Effector memory CD4-positive, alpha-beta T cell (primary cell): ENCODE measurements around the gene TBC1D16.

Source experiments
- DNase-seq, 3 donors: peaks; one replicate each; pipeline ENCODE4 v3.0.0-alpha.2; 2020
- H3K27ac ChIP-seq: 2 replicates; pipeline ENCODE4 v1.7.0; 2013; ENCODE audit warnings: mild to moderate bottlenecking, low read length, moderate library complexity; ENCODE audit not compliant: insufficient read depth, poor library complexity, severe bottlenecking
- H3K27me3 ChIP-seq: replicated peaks from 2 replicates; pipeline ENCODE4 v1.7.0; 2013; ENCODE audit warnings: mild to moderate bottlenecking, low read length; ENCODE audit not compliant: insufficient read depth, control insufficient read depth, poor library complexity, severe bottlenecking
- H3K36me3 ChIP-seq: 2 replicates; pipeline ENCODE4 v1.7.0; 2013; ENCODE audit warnings: mild to moderate bottlenecking, low read length, moderate library complexity; ENCODE audit not compliant: control insufficient read depth, insufficient read depth
- H3K4me1 ChIP-seq: 2 replicates; pipeline ENCODE4 v1.7.0; 2013; ENCODE audit warnings: low read length, mild to moderate bottlenecking; ENCODE audit not compliant: control insufficient read depth, insufficient read depth, poor library complexity, severe bottlenecking
- H3K4me3 ChIP-seq: 2 replicates; pipeline ENCODE4 v1.7.0; 2013; ENCODE audit warnings: low read length, low read depth, mild to moderate bottlenecking; ENCODE audit not compliant: insufficient read depth, poor library complexity, severe bottlenecking
- H3K9me3 ChIP-seq: 2 replicates; pipeline ENCODE4 v1.7.0; 2013; ENCODE audit warnings: mild to moderate bottlenecking, low read length, moderate library complexity; ENCODE audit not compliant: control insufficient read depth

TBC1D16 gene

GRCh38 chr17:79988185-79988971 lies 47.3 kb downstream of the TBC1D16 start:
- no peak for DNase-seq
- Histone ChIP-seq H3K9me3 (no peaks in the 10 kb centered on the region), H3K36me3 (no peaks in the 10 kb centered on the region), H3K4me3 (no peak overlapping the region), H3K27ac (no peak overlapping the region), H3K4me1 (peaks cover 15% of the 10 kb centered on the region), H3K27me3 (no peaks in the 10 kb centered on the region)

- Histone ChIP-seq H3K27ac (no peak overlapping the region), H3K4me1 (peaks cover 15% of the 10 kb centered on the region), H3K9me3 (no peaks in the 10 kb centered on the region), H3K36me3 (no peaks in the 10 kb centered on the region), H3K4me3 (no peak overlapping the region), H3K27me3 (no peaks in the 10 kb centered on the region)
- no peak for DNase-seq
These were observed 47.8 kb downstream of the TBC1D16 start for GRCh38 chr17:79987935-79988184.

- Histone ChIP-seq H3K36me3 (no peaks in the 10 kb centered on the region), H3K27ac (no peak overlapping the region), H3K27me3 (no peaks in the 10 kb centered on the region), H3K9me3 (no peaks in the 10 kb centered on the region), H3K4me3 (no peak overlapping the region), H3K4me1 (peaks cover 12% of the 10 kb centered on the region)
- DNase-seq = no peak
These were observed 48.3 kb downstream of the TBC1D16 start for GRCh38 chr17:79987187-79987934.

DNA sequence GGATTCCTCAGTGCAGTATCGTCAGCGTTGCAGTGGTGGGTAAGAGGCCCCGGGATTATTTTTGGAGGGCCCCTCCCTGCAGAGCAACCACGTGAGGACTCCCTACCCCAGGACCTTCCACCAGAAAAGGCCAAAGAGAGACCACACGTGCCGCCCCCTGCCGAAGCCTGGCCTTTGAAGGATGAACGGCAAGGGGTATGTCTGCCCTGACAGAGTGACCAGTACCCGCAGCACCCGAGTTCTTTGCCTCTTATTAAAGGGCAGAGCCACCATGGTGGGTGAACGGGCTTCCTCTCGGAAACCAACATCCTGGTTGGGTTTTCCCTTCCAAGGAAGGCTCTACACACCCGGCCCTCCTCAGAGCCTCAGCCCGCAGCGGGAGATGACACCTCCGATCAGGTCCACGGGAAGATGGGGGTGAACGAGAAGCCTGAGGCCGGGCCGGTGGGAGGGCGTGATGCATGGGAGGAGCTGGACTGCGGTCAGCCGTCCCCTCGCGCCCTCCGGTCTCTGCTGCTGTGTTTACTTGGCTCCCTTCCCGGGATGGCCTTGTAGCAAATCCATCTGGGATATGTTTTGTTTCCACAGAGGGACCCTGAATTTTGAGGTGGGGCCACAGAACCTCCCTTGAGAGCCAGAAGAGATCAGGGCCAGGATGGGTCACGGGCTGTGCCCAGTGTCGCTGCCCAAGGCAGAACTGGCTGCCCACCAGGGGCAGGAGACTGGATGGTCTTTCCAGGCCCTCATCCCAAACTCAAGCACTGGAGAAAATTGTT lies 49.1 kb downstream of the TBC1D16 start:
- no peak for DNase-seq
- H3K9me3 ChIP-seq = no peaks in the 10 kb centered on the region
- no peak overlapping the region for H3K4me3 ChIP-seq

GRCh38 chr17:79985943-79986391 lies 49.7 kb downstream of the TBC1D16 start:
- Histone ChIP-seq H3K4me3 (no peak overlapping the region), H3K4me1 (no peaks in the 10 kb centered on the region), H3K27ac (no peak overlapping the region), H3K36me3 (no peaks in the 10 kb centered on the region), H3K27me3 (no peaks in the 10 kb centered on the region), H3K9me3 (no peaks in the 10 kb centered on the region)
- DNase-seq = no peak

More for the DNA sequence above, 49.1 kb downstream of the TBC1D16 start:
- Histone ChIP-seq H3K4me1 (peaks cover 4% of the 10 kb centered on the region), H3K36me3 (no peaks in the 10 kb centered on the region), H3K27ac (no peak overlapping the region), H3K27me3 (no peaks in the 10 kb centered on the region)

GRCh38 chr17:79985361-79985942 lies 50.2 kb downstream of the TBC1D16 start:
- no peaks in the 10 kb centered on the region for H3K4me1 ChIP-seq
- no peaks in the 10 kb centered on the region for H3K36me3 ChIP-seq
- H3K27ac ChIP-seq = no peak overlapping the region

GRCh38 chr17:79984877-79985276 lies 50.8 kb downstream of the TBC1D16 start:
- no peaks in the 10 kb centered on the region for H3K27me3 ChIP-seq
- H3K4me3 ChIP-seq = no peak overlapping the region
- H3K9me3 ChIP-seq = no peaks in the 10 kb centered on the region
- no peaks in the 10 kb centered on the region for H3K4me1 ChIP-seq
- no peaks in the 10 kb centered on the region for H3K36me3 ChIP-seq
- no peak for DNase-seq
- no peak overlapping the region for H3K27ac ChIP-seq

More at GRCh38 chr17:79985361-79985942, 50.2 kb downstream of the TBC1D16 start:
- Histone ChIP-seq H3K27me3 (no peaks in the 10 kb centered on the region), H3K4me3 (no peak overlapping the region), H3K9me3 (no peaks in the 10 kb centered on the region)
- DNase-seq = no peak

- H3K4me3 ChIP-seq = no peak overlapping the region
- H3K27ac ChIP-seq = no peak overlapping the region
- DNase-seq = no peak
- H3K27me3 ChIP-seq = no peaks in the 10 kb centered on the region
- H3K4me1 ChIP-seq = no peaks in the 10 kb centered on the region
- no peaks in the 10 kb centered on the region for H3K9me3 ChIP-seq
- H3K36me3 ChIP-seq = no peaks in the 10 kb centered on the region
These were observed 51.4 kb downstream of the TBC1D16 start for GRCh38 chr17:79984045-79984840.

DNA sequence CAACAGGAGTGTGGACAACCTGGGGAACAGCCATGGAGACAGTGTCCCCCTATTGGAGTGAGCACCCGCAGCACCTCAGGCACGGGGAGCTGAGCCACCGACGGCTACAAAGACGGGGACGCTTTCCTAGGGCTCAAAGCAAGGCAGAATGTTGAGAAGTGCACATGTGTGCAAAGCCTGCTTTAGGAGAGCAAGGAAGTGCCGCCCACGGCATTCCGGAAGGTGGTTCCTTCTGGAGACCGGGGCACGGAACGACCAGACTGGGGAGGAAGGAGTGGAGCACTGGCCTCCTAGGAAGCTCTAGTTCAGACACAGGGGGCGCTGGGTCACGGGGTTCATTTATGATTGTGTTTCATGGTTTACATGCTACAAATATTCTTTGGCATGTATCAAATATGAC lies 52.2 kb downstream of the TBC1D16 start:
- Histone ChIP-seq H3K9me3 (no peaks in the 10 kb centered on the region), H3K27me3 (no peaks in the 10 kb centered on the region), H3K4me3 (no peak overlapping the region), H3K36me3 (no peaks in the 10 kb centered on the region), H3K27ac (no peak overlapping the region), H3K4me1 (no peaks in the 10 kb centered on the region)
- no peak for DNase-seq
